ENCODE measurements around the gene GCNT4. TPM values are rescaled to one million over a fixed set of nuclear protein-coding genes. Genes with fewer than 3 reads are reported as not detected.

Gene GCNT4
- total RNA-seq, 1 donor from 2014 or later: 0.13 TPM

DNA sequence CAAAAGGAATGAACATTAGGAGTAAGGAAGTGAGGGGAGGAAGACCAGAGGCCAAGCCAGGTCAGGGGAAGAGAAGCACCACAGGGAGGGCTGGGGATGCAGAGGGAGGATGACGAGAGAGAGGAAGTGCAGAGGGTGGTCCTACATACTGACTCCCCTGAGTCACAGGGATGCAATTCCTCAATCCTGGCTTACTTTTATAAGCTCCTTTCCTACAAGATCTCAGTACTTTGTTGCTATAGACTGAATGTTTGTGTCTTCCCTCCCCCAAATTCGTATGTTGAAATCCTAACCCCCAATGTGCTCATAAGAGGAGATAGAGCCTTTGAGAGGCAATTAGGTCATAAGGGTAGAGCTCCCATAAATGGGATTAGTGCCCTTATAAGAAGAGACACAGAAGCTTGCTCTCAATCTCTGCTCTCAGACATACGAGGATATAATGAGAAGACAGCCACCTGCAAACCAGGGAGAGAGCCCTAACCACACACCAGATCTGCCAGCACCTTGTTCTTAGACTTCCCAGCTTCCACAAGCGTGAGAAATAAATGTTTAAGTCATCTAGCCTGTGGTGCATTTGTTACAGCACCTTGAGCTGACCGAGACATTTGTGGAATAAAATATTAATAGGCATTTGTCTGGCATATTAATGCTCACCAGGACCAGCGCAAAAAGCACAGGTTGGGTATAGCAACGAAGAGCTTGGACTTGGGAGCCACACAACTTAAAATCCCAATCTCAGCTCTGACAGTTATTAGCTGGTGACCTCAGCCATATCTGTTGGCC lies 33.4 kb downstream of the GCNT4 start:
- no peak for DNase-seq (ENCODE audit: low read depth in 2 of 2)

DNA sequence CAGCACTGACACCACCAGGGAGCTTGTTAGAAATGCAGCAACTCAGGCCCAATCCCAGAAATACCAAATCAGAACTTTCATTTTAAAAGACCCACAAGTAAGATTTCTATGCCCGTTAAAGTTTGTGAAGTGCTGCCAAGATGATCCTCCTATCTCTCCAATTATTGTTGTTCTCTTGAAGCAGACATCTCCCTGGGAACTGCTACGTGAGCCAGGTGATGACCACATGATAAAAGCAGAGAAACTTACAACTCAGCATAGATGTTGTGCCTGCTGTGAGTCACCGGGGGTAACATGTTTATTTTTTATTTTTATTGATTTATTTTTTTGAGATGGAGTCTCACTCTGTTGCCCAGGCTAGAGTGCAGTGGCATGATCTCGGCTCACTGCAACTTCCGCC lies 34.4 kb downstream of the GCNT4 start:
- DNase-seq (ENCODE audit: low read depth in 2 of 2): no peak

GRCh38 chr5:75016896-75017295 lies 35.5 kb downstream of the GCNT4 start:
- DNase-seq (ENCODE audit: low read depth in 2 of 2): no peak

DNA sequence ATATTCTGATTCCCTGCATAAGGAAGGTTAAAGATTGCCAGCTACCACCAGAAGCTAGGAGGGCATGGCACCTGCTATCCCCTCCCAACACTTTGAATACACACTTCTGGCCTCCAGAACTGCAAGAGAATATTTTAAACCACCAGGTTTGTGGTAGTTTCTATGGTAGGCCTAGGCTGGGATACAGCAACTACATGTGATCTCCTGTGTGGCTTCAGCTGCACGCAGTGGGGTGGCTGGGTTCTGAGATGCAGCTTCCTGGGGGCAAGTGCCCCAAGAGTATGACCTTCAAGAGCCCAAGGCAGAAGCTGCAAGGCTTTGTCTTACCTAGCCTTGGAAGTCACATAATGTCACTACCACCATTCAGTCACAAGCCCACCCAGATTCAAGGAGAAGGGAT lies 39.6 kb downstream of the GCNT4 start:
- DNase-seq (ENCODE audit: low read depth in 2 of 2): no peak

DNA sequence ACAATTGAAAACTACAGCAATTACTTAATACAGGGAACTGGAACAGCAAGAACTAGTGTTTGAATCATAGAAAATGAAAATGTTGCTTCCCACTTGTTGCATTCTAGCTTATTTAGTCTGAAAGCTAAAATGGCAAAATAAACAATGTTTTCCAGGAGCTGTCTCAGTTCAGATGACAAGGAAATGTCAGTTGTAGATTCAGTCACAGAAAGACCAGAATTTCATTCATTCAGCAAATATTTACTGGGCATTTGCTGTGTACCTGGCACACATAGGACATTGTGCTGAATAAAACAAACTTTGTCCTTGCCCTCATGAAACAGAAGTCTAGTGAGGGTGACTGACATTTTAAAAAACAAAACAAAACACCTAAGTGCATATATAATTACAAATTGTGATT lies 41.5 kb downstream of the GCNT4 start:
- DNase-seq (ENCODE audit: low read depth in 2 of 2): no peak

DNA sequence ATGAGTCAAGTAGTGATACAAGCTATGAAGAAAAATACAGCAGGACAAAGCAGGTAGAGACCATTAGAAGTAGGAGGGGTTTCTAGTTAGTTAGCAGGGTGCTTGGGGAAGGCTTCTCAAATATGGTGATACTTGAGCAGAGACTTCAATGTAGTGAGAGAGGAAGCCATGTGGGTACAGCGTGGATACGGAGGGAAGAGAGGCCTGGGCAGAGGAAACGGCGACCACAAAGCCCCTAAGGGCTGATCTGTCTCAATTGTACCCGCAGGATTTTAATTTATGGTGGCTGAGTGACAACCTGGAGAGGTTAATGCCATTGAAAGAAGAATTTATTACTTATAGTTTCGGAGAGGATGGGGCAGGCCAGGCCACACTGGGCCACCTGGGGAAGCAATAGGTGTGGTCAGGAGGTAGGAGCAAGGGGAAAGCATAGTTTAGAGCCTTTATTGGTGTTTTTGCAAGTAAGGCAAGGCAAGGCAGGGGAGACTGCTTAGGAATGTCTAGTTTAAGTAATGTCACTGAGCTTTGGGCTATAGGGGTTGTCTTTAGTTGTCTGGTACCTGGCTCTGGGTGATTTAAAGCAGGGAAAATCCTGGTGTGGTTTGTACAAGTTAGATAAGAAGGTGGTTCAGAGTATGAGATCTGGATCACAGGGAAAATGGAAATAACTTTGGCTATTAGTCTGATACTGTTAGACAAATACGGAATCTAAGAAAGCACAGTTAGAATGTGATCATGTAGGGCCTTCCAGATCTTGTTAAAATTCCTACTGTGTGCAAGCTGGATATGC lies 42.6 kb downstream of the GCNT4 start:
- DNase-seq (ENCODE audit: low read depth in 2 of 2): no peak

- DNase-seq (ENCODE audit: low read depth in 2 of 2): no peak
These were observed 45.2 kb downstream of the GCNT4 start for GRCh38 chr5:75006865-75007822.

DNA sequence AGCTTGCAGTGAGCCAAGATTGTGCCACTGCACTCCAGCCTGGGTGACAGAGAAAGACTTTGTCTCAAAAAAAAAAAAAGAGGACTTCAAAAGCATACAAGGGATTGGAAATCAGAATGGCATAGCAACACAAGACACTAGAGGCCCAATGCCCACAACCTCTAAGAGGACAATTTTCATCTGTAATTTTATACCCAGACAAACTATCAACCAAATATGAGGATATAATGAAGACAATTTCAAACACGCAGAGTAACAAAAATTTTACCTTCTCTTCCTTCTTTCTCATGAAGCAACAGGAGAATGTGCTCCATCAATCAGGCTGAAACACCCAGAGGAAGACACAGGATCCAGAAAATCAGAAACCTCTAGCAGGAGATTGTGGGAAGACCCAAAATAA lies 46.8 kb downstream of the GCNT4 start:
- no peak for DNase-seq (ENCODE audit: low read depth in 2 of 2)

Other genes starting within 250 kb of the GCNT4 start
- 3.9 TPM in 2 replicates for gene FAM169A, start 186.2 kb downstream of the GCNT4 start, total RNA-seq
- under 0.01 TPM in 1 of 2 replicates, not detected in the other for gene ANKRD31, start 184.3 kb upstream of the GCNT4 start, total RNA-seq